ENCODE results near the gene DLG2.

DNA sequence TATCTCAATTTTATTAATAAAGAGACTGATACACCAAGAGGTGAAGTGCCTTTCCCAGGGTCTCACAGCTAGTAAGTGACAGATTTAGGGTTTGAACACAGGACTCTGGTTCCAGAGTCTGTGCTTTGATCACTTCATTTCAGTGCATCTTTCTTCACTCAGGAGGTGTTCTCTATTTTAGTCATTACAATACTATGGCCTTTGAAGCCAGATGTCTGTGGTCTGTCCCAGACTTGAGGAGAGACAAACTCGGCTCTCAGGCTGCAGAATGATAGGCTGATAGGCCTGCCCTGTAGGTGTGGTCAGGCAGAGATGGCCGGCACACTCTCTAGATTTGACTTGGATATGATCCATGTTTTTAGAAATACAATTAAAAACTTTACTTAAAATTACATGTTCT, 1862.5 kb downstream of the DLG2 start:
- TF ChIP-seq CTCF (IDR thresholded peaks at IDR 0.05), result no peak
- no peak for TF ChIP-seq ESRRA (CRISPR knock-in tag; IDR thresholded peaks at IDR 0.05; ENCODE audit: borderline replicate concordance)
- no peak for TF ChIP-seq FOXJ3 (CRISPR knock-in tag; IDR thresholded peaks at IDR 0.05; ENCODE audit: borderline replicate concordance)
- no peak for TF ChIP-seq MAX (CRISPR knock-in tag; IDR thresholded peaks at IDR 0.05)
- TF ChIP-seq, protein P1, sequence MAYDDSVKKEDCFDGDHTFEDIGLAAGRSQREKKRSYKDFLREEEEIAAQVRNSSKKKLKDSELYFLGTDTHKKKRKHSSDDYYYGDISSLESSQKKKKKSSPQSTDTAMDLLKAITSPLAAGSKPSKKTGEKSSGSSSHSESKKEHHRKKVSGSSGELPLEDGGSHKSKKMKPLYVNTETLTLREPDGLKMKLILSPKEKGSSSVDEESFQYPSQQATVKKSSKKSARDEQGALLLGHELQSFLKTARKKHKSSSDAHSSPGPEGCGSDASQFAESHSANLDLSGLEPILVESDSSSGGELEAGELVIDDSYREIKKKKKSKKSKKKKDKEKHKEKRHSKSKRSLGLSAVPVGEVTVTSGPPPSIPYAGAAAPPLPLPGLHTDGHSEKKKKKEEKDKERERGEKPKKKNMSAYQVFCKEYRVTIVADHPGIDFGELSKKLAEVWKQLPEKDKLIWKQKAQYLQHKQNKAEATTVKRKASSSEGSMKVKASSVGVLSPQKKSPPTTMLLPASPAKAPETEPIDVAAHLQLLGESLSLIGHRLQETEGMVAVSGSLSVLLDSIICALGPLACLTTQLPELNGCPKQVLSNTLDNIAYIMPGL (CRISPR knock-in tag; IDR thresholded peaks at IDR 0.05), result no peak
- TF ChIP-seq GABPB1 (CRISPR knock-in tag; IDR thresholded peaks at IDR 0.05), result no peak
- TF ChIP-seq SP1 (CRISPR knock-in tag; conservative IDR thresholded peaks at IDR 0.05), result no peak
- TF ChIP-seq, protein P2, sequence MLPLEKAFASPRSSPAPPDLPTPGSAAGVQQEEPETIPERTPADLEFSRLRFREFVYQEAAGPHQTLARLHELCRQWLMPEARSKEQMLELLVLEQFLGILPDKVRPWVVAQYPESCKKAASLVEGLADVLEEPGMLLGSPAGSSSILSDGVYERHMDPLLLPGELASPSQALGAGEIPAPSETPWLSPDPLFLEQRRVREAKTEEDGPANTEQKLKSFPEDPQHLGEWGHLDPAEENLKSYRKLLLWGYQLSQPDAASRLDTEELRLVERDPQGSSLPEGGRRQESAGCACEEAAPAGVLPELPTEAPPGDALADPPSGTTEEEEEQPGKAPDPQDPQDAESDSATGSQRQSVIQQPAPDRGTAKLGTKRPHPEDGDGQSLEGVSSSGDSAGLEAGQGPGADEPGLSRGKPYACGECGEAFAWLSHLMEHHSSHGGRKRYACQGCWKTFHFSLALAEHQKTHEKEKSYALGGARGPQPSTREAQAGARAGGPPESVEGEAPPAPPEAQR (CRISPR knock-in tag; IDR thresholded peaks at IDR 0.05), result no peak
- no peak for TF ChIP-seq RELA (CRISPR knock-in tag; IDR thresholded peaks at IDR 0.05; ENCODE audit: borderline replicate concordance)
- TF ChIP-seq NR1H2 (CRISPR knock-in tag; IDR thresholded peaks at IDR 0.05), result no peak
- no peak for TF ChIP-seq ZNF121 (CRISPR knock-in tag; IDR thresholded peaks at IDR 0.05)
- no peak for TF ChIP-seq TCF7 (CRISPR knock-in tag; IDR thresholded peaks at IDR 0.05; ENCODE audit: low read depth)

Measured in WTC11 (cell line).